Ishikawa (cell line): ENCODE measurements around the gene PUS10.

Experiments
- CEBPB ChIP-seq: IDR thresholded peaks from 2 replicates; pipeline ENCODE4 v1.6.1; 2012
- CREB1 ChIP-seq: IDR thresholded peaks from 2 replicates; pipeline ENCODE4 v1.6.1; 2012; ENCODE audit warnings: low read depth
- EGR1 ChIP-seq: IDR thresholded peaks from 2 replicates; pipeline ENCODE4 v1.6.1; 2012
- EP300 ChIP-seq: IDR thresholded peaks from 2 replicates; pipeline ENCODE4 v1.6.1; 2012; ENCODE audit warnings: borderline replicate concordance
- FOXM1 ChIP-seq: IDR thresholded peaks from 2 replicates; pipeline ENCODE4 v1.6.1; 2012; ENCODE audit warnings: low read depth, borderline replicate concordance
- NFIC ChIP-seq: IDR thresholded peaks from 2 replicates; pipeline ENCODE4 v1.6.1; 2012
- RAD21 ChIP-seq: IDR thresholded peaks from 2 replicates; pipeline ENCODE4 v1.6.1; 2012; ENCODE audit warnings: low read depth
- TAF1 ChIP-seq: IDR thresholded peaks from 2 replicates; pipeline ENCODE4 v1.6.1; 2012; ENCODE audit warnings: low read depth, mild to moderate bottlenecking
- TCF12 ChIP-seq: IDR thresholded peaks from 2 replicates; pipeline ENCODE4 v1.6.1; 2012; ENCODE audit warnings: low read depth
- TEAD4 ChIP-seq: IDR thresholded peaks from 2 replicates; pipeline ENCODE4 v1.6.1; 2012
- YY1 ChIP-seq: IDR thresholded peaks from 2 replicates; pipeline ENCODE4 v1.6.1; 2012; ENCODE audit warnings: low read depth
- TF ChIP-seq, protein P1 (sequence below): IDR thresholded peaks from 2 replicates; pipeline ENCODE4 v1.6.1; 2012
- TF ChIP-seq, protein P2 (sequence below): IDR thresholded peaks from 2 replicates; pipeline ENCODE4 v1.6.1; 2012; ENCODE audit warnings: low read depth, mild to moderate bottlenecking
- TF ChIP-seq, protein P3 (sequence below): IDR thresholded peaks from 2 replicates; pipeline ENCODE4 v1.6.1; 2012

The PUS10 gene

DNA sequence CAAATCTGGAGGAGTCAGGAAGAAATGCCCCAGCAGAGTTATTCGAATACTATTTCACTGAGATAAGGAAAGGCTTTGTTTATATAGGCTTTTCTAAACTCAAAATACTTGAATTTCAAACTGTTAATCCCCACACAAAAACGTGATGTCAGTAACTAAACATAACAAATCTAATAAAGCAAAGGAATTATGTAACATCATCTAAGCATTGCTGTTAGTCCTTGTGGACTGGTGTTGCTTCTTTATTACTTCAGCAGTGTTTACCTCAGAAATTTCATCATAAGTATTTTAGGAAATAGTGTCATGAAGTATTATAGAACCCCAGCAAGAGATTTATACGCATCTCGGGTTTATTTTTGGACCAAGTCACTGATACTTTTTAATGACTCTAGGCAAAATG is 27.9 kb upstream of the PUS10 start:
- TF ChIP-seq RAD21 (no peak), TCF12 (no peak), NFIC (no peak), EGR1 (no peak), YY1 (no peak)
- TF ChIP-seq, protein P1, sequence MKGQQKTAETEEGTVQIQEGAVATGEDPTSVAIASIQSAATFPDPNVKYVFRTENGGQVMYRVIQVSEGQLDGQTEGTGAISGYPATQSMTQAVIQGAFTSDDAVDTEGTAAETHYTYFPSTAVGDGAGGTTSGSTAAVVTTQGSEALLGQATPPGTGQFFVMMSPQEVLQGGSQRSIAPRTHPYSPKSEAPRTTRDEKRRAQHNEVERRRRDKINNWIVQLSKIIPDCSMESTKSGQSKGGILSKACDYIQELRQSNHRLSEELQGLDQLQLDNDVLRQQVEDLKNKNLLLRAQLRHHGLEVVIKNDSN: no peak
- TF ChIP-seq, protein P2, sequence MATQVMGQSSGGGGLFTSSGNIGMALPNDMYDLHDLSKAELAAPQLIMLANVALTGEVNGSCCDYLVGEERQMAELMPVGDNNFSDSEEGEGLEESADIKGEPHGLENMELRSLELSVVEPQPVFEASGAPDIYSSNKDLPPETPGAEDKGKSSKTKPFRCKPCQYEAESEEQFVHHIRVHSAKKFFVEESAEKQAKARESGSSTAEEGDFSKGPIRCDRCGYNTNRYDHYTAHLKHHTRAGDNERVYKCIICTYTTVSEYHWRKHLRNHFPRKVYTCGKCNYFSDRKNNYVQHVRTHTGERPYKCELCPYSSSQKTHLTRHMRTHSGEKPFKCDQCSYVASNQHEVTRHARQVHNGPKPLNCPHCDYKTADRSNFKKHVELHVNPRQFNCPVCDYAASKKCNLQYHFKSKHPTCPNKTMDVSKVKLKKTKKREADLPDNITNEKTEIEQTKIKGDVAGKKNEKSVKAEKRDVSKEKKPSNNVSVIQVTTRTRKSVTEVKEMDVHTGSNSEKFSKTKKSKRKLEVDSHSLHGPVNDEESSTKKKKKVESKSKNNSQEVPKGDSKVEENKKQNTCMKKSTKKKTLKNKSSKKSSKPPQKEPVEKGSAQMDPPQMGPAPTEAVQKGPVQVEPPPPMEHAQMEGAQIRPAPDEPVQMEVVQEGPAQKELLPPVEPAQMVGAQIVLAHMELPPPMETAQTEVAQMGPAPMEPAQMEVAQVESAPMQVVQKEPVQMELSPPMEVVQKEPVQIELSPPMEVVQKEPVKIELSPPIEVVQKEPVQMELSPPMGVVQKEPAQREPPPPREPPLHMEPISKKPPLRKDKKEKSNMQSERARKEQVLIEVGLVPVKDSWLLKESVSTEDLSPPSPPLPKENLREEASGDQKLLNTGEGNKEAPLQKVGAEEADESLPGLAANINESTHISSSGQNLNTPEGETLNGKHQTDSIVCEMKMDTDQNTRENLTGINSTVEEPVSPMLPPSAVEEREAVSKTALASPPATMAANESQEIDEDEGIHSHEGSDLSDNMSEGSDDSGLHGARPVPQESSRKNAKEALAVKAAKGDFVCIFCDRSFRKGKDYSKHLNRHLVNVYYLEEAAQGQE: no peak

DNA sequence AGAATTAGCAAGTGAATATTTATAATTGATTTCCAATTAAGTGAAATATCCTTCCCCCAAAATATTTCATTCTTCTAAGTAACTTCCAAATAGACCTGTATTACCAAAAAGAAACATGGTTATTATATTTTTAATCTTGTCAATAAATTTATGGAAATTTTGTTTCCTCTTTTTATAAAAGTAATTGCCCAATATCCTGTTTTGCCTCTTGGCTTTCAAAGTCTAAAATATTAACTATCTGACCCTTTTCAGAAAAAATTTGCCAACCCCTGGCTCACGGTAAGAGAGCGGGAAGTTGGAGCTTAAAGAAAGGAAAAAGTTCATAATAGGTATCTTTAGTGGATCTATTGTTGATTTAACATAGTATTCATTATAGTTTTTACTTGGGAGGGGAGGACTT is 27.2 kb upstream of the PUS10 start:
- no peak for TF ChIP-seq FOXM1
- TF ChIP-seq, protein P1: no peak
- TF ChIP-seq, protein P2: no peak
- no peak for TF ChIP-seq EP300

DNA sequence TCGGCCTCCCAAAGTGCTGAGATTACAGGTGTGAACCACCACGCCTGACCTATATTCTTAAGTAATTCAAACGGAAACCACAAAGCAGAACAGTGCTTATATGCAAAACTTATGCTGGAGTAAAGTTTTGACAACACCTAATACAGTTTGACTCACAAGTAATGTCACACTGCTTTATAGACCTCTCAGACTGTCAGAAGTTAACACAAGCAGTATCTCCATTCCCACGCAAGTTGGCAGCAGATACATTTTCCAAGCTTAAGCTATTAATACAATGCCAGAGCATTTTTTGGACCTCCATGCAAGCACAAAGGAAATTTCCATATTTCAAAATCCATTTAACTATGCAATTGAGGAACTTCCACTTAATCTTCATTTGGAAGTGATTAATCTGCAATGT is 26.6 kb upstream of the PUS10 start:
- TF ChIP-seq TAF1 (no peak), EP300 (no peak), CEBPB (no peak), CREB1 (no peak), EGR1 (no peak), TCF12 (no peak)
- TF ChIP-seq, protein P3, sequence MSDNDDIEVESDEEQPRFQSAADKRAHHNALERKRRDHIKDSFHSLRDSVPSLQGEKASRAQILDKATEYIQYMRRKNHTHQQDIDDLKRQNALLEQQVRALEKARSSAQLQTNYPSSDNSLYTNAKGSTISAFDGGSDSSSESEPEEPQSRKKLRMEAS: no peak
- TF ChIP-seq, protein P1: no peak
- TF ChIP-seq, protein P2: no peak

DNA sequence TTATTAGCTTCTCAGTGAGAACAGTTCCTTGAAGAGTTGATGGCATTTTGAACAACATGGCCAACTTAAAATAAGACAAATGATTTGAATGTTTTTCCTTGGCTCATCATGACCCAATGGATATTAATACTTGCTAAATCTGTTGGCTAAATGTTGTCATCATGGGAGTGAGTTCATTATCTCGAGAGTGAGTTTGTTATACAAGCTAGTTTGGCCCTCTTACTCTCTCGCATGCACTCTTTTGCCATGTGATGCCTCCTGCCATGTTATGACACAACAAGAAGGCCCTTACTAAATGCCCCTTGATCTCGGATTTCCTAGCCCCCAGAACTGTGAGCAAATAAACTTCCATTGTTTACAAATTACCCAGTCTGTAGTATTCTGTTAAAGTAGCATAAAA is 24.8 kb upstream of the PUS10 start:
- TF ChIP-seq EGR1 (no peak), TAF1 (no peak), CREB1 (no peak), NFIC (no peak), TEAD4 (no peak), FOXM1 (no peak)
- TF ChIP-seq, protein P2: no peak
- TF ChIP-seq, protein P3: no peak
